ENCODE results near the gene SCYGR5. TPM values are rescaled to one million over a fixed set of nuclear protein-coding genes. Genes with fewer than 3 reads are reported as not detected.

The SCYGR5 gene
- total RNA-seq, 3 donors from 2014 or later (not counting 1 experiment from before 2014, with no cell fraction given): not detected

DNA sequence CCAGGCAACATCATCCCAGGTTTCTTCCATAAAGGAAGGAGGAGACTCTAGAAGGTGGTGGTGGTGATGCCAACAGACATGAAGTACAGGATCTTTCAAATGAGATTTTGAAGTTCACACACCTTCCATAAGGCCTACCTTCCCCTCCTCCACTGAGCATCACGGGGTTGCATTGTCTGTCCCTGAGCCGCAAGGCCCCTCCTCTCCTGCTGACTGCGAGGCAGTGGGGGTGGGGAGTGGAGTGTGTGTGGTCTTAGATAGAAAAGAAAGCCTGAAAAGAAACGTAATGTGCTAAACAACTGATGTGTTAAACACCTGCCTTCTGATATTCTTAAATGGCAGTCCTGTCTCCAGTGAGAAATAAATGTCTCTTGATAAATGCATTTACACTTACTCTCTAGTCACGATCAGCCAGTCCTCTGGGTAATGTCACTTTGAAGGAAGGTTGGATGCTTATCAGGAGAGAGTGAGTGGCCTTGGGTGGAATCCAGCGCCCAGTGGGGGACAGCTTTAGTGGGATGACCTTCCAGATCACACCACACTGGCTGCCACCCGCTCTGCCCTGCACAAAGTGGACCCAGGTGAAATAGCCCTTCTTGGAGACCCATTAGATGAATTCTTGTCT is 5.5 kb upstream of the SCYGR5 start:
- Mint-ChIP-seq H3K27ac (no peak overlapping the region), H3K9me3 (no peaks in the 10 kb centered on the region), H3K4me3 (no peak overlapping the region), H3K4me1 (no peaks in the 10 kb centered on the region), H3K27me3 (ENCODE audit: low read depth in 2 of 2) (no peaks in the 10 kb centered on the region), H3K36me3 (no peaks in the 10 kb centered on the region)
- intact Hi-C loops (cut with micrococcal nuclease): no loop called here
- no peaks in the 10 kb centered on the region for H3K9me3 ChIP-seq (ENCODE audit: control insufficient read depth, insufficient read depth, low read length)
- 88% methylated on average over 6 of the region's 7 CpGs for whole genome bisulfite sequencing (ENCODE audit: insufficient coverage)
- no peaks in the 10 kb centered on the region for H3K27me3 ChIP-seq (ENCODE audit: control insufficient read depth, insufficient read depth, low read length)
- H3K4me3 ChIP-seq (ENCODE audit: low read length): no peak overlapping the region
- no peaks in the 10 kb centered on the region for H3K4me1 ChIP-seq (ENCODE audit: control insufficient read depth, insufficient read depth, low read length)
- ATAC-seq: no peak
- DNase-seq: no peak
- no peaks in the 10 kb centered on the region for H3K36me3 ChIP-seq (ENCODE audit: control insufficient read depth, insufficient read depth, low read length)
- no peak for TF ChIP-seq CTCF (IDR thresholded peaks at IDR 0.05)
- H3K27ac ChIP-seq (ENCODE audit: low read length): no peak overlapping the region

- ATAC-seq (no peak), DNase-seq (no peak)
- Histone ChIP-seq H3K27me3 (ENCODE audit: control insufficient read depth, insufficient read depth, low read length) (no peaks in the 10 kb centered on the region), H3K27ac (ENCODE audit: low read length) (no peak overlapping the region), H3K36me3 (ENCODE audit: control insufficient read depth, insufficient read depth, low read length) (no peaks in the 10 kb centered on the region), H3K4me3 (ENCODE audit: low read length) (no peak overlapping the region), H3K9me3 (ENCODE audit: control insufficient read depth, insufficient read depth, low read length) (no peaks in the 10 kb centered on the region), H3K4me1 (ENCODE audit: control insufficient read depth, insufficient read depth, low read length) (no peaks in the 10 kb centered on the region)
- TF ChIP-seq CTCF (IDR thresholded peaks at IDR 0.05): no peak
- intact Hi-C loops (cut with micrococcal nuclease): no loop called here
- H3K27ac Mint-ChIP-seq: no peak overlapping the region
- H3K9me3 Mint-ChIP-seq: no peaks in the 10 kb centered on the region
- 61% methylated on average over 3 of the region's 3 CpGs for WGBS (ENCODE audit: insufficient coverage)
- no peak overlapping the region for H3K4me3 Mint-ChIP-seq
- no peaks in the 10 kb centered on the region for H3K27me3 Mint-ChIP-seq (ENCODE audit: low read depth in 2 of 2)
- no peaks in the 10 kb centered on the region for H3K4me1 Mint-ChIP-seq
- H3K36me3 Mint-ChIP-seq: no peaks in the 10 kb centered on the region
Measured at GRCh38 chr2:227661827-227662226, 4.8 kb upstream of the SCYGR5 start.

DNA sequence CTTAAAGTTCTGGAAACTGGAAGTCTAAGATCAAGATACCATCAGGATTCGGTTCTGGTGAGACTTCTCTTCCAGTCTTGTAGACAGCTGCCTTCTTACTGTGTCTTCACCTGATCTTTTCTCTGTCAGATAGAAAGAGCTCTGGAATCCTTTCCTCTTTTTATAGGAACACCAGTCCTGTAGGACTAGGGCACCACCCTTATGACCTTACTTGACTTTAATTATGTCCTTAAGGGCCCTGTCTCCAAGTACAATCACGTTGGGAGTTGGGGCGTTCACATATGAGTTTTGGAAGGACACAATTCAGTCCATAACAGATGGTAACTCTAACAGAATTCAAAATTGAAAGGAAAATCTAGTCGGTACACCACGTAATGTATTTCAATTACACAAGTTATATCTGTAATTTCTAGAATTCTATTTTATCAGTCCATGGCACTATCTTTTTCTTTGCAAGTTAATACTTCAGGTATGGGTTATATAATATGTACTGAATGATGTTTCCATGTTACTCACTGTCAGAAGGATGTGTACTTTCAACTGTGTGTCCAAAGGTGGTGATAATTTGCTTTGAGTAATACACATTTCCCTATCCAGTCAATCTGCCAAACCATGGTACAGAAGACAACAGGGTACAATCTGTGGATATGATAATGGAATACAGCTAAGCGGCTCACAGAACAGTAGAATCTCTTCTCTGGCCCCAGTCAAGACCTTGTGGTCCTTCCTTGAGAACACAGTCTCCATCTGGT is 1.2 kb upstream of the SCYGR5 start:
- Mint-ChIP-seq H3K27me3 (ENCODE audit: low read depth in 2 of 2) (no peaks in the 10 kb centered on the region), H3K4me3 (no peak overlapping the region), H3K9me3 (no peaks in the 10 kb centered on the region), H3K27ac (no peak overlapping the region), H3K36me3 (no peaks in the 10 kb centered on the region), H3K4me1 (no peaks in the 10 kb centered on the region)
- Histone ChIP-seq H3K27ac (ENCODE audit: low read length) (no peak overlapping the region), H3K9me3 (ENCODE audit: control insufficient read depth, insufficient read depth, low read length) (no peaks in the 10 kb centered on the region), H3K36me3 (ENCODE audit: control insufficient read depth, insufficient read depth, low read length) (no peaks in the 10 kb centered on the region), H3K27me3 (ENCODE audit: control insufficient read depth, insufficient read depth, low read length) (no peaks in the 10 kb centered on the region), H3K4me1 (ENCODE audit: control insufficient read depth, insufficient read depth, low read length) (no peaks in the 10 kb centered on the region), H3K4me3 (ENCODE audit: low read length) (no peak overlapping the region)
- ATAC-seq (no peak), DNase-seq (no peak)
- WGBS (ENCODE audit: insufficient coverage): 91% methylated on average over 5 of the region's 6 CpGs
- no peak for TF ChIP-seq CTCF (IDR thresholded peaks at IDR 0.05)
- intact Hi-C loops (cut with micrococcal nuclease): no loop called here
